Left lung (tissue), 10 donors: ENCODE results near the gene ACKR3. TPM values are rescaled to one million over a fixed set of nuclear protein-coding genes. Genes with fewer than 3 reads are reported as not detected.

Source experiments
- ATAC-seq: fragments of 200-7000 bp; cut with Tn5 transposase; one replicate; pipeline ENCODE4 v1.9.1; 2020; ENCODE audit warnings: moderate library complexity
- DNase-seq, 4 donors: peaks; one replicate each; pipeline ENCODE4 v3.0.0-alpha.2; 2013 to 2020
- H3K27ac ChIP-seq, 2 donors: fragments of 200-600 bp; sonication (generic) in 1 of 2; one replicate each; pipeline versions ENCODE4 v1.5.0 to v1.8.0; 2020 to 2021
- H3K27me3 ChIP-seq, 2 donors: fragments of 200-600 bp; sonication (generic) in 1 of 2; one replicate each; pipeline versions ENCODE4 v1.5.0 to v1.8.0; 2020 to 2021
- H3K36me3 ChIP-seq, 2 donors: fragments of 200-600 bp; sonication (generic) in 1 of 2; one replicate each; pipeline versions ENCODE4 v1.5.0 to v1.8.0; 2020 to 2021
- H3K4me1 ChIP-seq, 2 donors: fragments of 200-600 bp; one replicate each; pipeline ENCODE4 v1.8.0; 2021
- H3K4me3 ChIP-seq, 2 donors: fragments of 200-600 bp; sonication (generic) in 1 of 2; one replicate each; pipeline versions ENCODE4 v1.5.0 to v1.8.0; 2020 to 2021; ENCODE audit warnings: mild to moderate bottlenecking in 1 of 2
- H3K9me3 ChIP-seq, 2 donors: fragments of 200-600 bp; sonication (generic) in 1 of 2; one replicate each; pipeline versions ENCODE4 v1.5.0 to v1.8.0; 2020 to 2021
- CTCF ChIP-seq, 2 donors: fragments of 200-600 bp; sonication (generic) in 1 of 2; IDR thresholded peaks; one replicate each; pipeline versions ENCODE4 v1.5.0 to v1.8.0; 2021; ENCODE audit warnings: antibody characterized with exemption in 2 of 2
- intact Hi-C, 2 donors: fragments of 100-400 bp; cut with DNase I; formaldehyde crosslinking; loops; one replicate each; pipeline versions ENCODE4 v1.11.2 to v1.14.2; 2022
- polyA plus RNA-seq, 6 donors: library from polyadenylated mRNA; unstranded; fragments of 120-200 nt; gene quantifications; one replicate each; pipeline ENCODE4 v1.2.1, GENCODE V29; 2013; ENCODE audit not compliant: insufficient read length in 6 of 6
- total RNA-seq, 2 donors: library from RNA; stranded (reverse); fragmentation: NEBNext Ultra II Directional; extraction: Animal tissue kit (Norgen Biotek cat#: 25700); gene quantifications; one replicate each; pipeline ENCODE4 v1.2.1, GENCODE V29; 2021
- donor health status: DM: no; HTN: yes; CAD: no.
- donor health status: DM: no; HTN: no; CAD: no.

ACKR3 gene
- total and polyA plus RNA-seq, 8 donors, result 9.9 to 49.3 (median 33.3) TPM

GRCh38 chr2:236551471-236552211, 18.0 kb upstream of the ACKR3 start:
- DNase-seq, result no peak

GRCh38 chr2:236552212-236552542, 17.4 kb upstream of the ACKR3 start:
- Histone ChIP-seq H3K27me3 (no peaks in the 10 kb centered on the region), H3K27ac (no peak overlapping the region), H3K4me3 (no peak overlapping the region), H3K36me3 (no peaks in the 10 kb centered on the region), H3K4me1 (no peaks in the 10 kb centered on the region), H3K9me3 (peaks cover 0 to 3% of the 10 kb centered on the region in 2 donors)
- intact Hi-C loops, result no loop called here
- TF ChIP-seq CTCF (IDR thresholded peaks at IDR 0.05), result no peak
- DNase-seq (no peak), ATAC-seq (no peak)

More at GRCh38 chr2:236551471-236552211, 18.0 kb upstream of the ACKR3 start:
- Histone ChIP-seq H3K4me3 (no peak overlapping the region), H3K9me3 (peaks cover 0 to 3% of the 10 kb centered on the region in 2 donors), H3K27ac (no peak overlapping the region), H3K27me3 (no peaks in the 10 kb centered on the region), H3K4me1 (peaks cover 0 to 5% of the 10 kb centered on the region in 2 donors), H3K36me3 (no peaks in the 10 kb centered on the region)
- TF ChIP-seq CTCF (IDR thresholded peaks at IDR 0.05), result no peak
- intact Hi-C loops, result no loop called here
- ATAC-seq, result no peak

- peak; percentile 63 for ATAC-seq
Observed at GRCh38 chr2:236552581-236553363, 16.9 kb upstream of the ACKR3 start.

GRCh38 chr2:236553522-236553921, 16.1 kb upstream of the ACKR3 start:
- no peak overlapping the region for H3K27ac ChIP-seq
- intact Hi-C loops, result no loop called here
- no peaks in the 10 kb centered on the region for H3K4me1 ChIP-seq
- DNase-seq (no peak), ATAC-seq (no peak)
- peaks cover 0 to 3% of the 10 kb centered on the region in 2 donors for H3K9me3 ChIP-seq
- H3K36me3 ChIP-seq, result no peaks in the 10 kb centered on the region
- no peak overlapping the region for H3K4me3 ChIP-seq
- H3K27me3 ChIP-seq, result no peaks in the 10 kb centered on the region
- no peak for TF ChIP-seq CTCF (IDR thresholded peaks at IDR 0.05)

More at GRCh38 chr2:236552581-236553363, 16.9 kb upstream of the ACKR3 start:
- Histone ChIP-seq H3K27me3 (no peaks in the 10 kb centered on the region), H3K4me3 (no peak overlapping the region), H3K4me1 (no peaks in the 10 kb centered on the region), H3K9me3 (peaks cover 0 to 3% of the 10 kb centered on the region in 2 donors), H3K36me3 (no peaks in the 10 kb centered on the region), H3K27ac (no peak overlapping the region)
- intact Hi-C loops, result no loop called here
- no peak for TF ChIP-seq CTCF (IDR thresholded peaks at IDR 0.05)
- DNase-seq, result no peak

- intact Hi-C loops, result no loop called here
- Histone ChIP-seq H3K4me3 (no peak overlapping the region), H3K4me1 (no peaks in the 10 kb centered on the region), H3K27ac (no peak overlapping the region), H3K9me3 (peaks cover 0 to 3% of the 10 kb centered on the region in 2 donors), H3K36me3 (no peaks in the 10 kb centered on the region), H3K27me3 (no peaks in the 10 kb centered on the region)
- ATAC-seq, result no peak
- no peak for DNase-seq
- TF ChIP-seq CTCF (IDR thresholded peaks at IDR 0.05), result no peak
Observed at GRCh38 chr2:236554629-236555282, 14.9 kb upstream of the ACKR3 start.
